K562 (cell line): ENCODE results near the gene NF1. TPM values are rescaled to one million over a fixed set of nuclear protein-coding genes. Genes with fewer than 3 reads are reported as not detected.
A peak's percentile ranks its signal among the peaks of the same experiment; 100 is the strongest.

ENCODE experiments used
- CREB1 ChIP-seq, 2 experiments: sonication (generic) in 1 of 2; formaldehyde crosslinking in 1 of 2; IDR thresholded peaks; 2 replicates each; pipeline versions ENCODE4 v1.6.1 to v1.8.0; 2012 to 2022; ENCODE audit warnings: inconsistent platforms in 1 of 2, mild to moderate bottlenecking in 1 of 2, missing genetic modification reagents in 1 of 2, moderate library complexity in 1 of 2
- CREBBP ChIP-seq: IDR thresholded peaks from one replicate; pipeline ENCODE4 v1.6.1; 2012; ENCODE audit warnings: low read depth, mild to moderate bottlenecking, control low read depth, inconsistent platforms, low read length
- HES1 ChIP-seq: fragments of 450-650 bp; IDR thresholded peaks from 2 replicates; pipeline ENCODE4 v1.6.1; 2016; ENCODE audit warnings: low read depth, mild to moderate bottlenecking, moderate library complexity
- HMGXB4 ChIP-seq: sonication (generic); formaldehyde crosslinking; IDR thresholded peaks from 2 replicates; pipeline ENCODE4 v1.8.1; 2023; ENCODE audit warnings: mild to moderate bottlenecking, missing genetic modification reagents
- KHSRP ChIP-seq: fragments of 450-650 bp; IDR thresholded peaks from 2 replicates; pipeline ENCODE4 v1.6.1; 2017
- LCOR ChIP-seq: sonication (generic); formaldehyde crosslinking; IDR thresholded peaks from 2 replicates; pipeline ENCODE4 v1.8.0; 2022; ENCODE audit warnings: mild to moderate bottlenecking, missing genetic modification reagents
- MCM7 ChIP-seq, 2 experiments: fragments of 450-650 bp; IDR thresholded peaks; 2 replicates each; pipeline ENCODE4 v1.6.1; 2016 to 2018
- NCOA4 ChIP-seq: fragments of 450-650 bp; IDR thresholded peaks from 2 replicates; pipeline ENCODE4 v1.6.1; 2018; ENCODE audit warnings: mild to moderate bottlenecking; ENCODE audit not compliant: partially characterized antibody
- POLR2B ChIP-seq: fragments of 450-650 bp; IDR thresholded peaks from 2 replicates; pipeline ENCODE4 v1.6.1; 2018; ENCODE audit warnings: low read depth; ENCODE audit not compliant: partially characterized antibody
- POLR2H ChIP-seq: IDR thresholded peaks from 2 replicates; pipeline ENCODE4 v1.6.1; 2016; ENCODE audit warnings: missing genetic modification characterization, low read depth, mild to moderate bottlenecking, control low read depth, missing compliant biosample characterization, moderate library complexity
- SMC3 ChIP-seq: conservative IDR thresholded peaks from 2 replicates; pipeline ENCODE4 v1.6.1; 2011; ENCODE audit warnings: low read depth, low read length, improper control_type of control experiment; ENCODE audit not compliant: insufficient read depth
- SREBF2 ChIP-seq: sonication (generic); formaldehyde crosslinking; IDR thresholded peaks from 2 replicates; pipeline ENCODE4 v1.4.0; 2020; ENCODE audit warnings: mild to moderate bottlenecking, missing genetic modification reagents
- SRSF7 ChIP-seq: fragments of 200-400 bp; formaldehyde crosslinking; optimal IDR thresholded peaks from 2 replicates; pipeline ENCODE3; 2017; ENCODE audit warnings: mild to moderate bottlenecking, low read depth, low read length
- TCF7 ChIP-seq: sonication (generic); IDR thresholded peaks from 2 replicates; pipeline ENCODE4 v1.6.1; 2016; ENCODE audit warnings: antibody characterized with exemption, borderline replicate concordance
- THRB ChIP-seq: fragments of 450-650 bp; formaldehyde crosslinking; conservative IDR thresholded peaks from 2 replicates; pipeline ENCODE4 v1.4.0; 2022; ENCODE audit warnings: mild to moderate bottlenecking, missing genetic modification characterization
- ZFX ChIP-seq: sonication (generic); formaldehyde crosslinking; IDR thresholded peaks from 2 replicates; pipeline ENCODE4 v1.8.0; 2022; ENCODE audit warnings: mild to moderate bottlenecking, missing genetic modification reagents, moderate library complexity
- ZNF347 ChIP-seq: fragments of 450-650 bp; formaldehyde crosslinking; IDR thresholded peaks from 2 replicates; pipeline ENCODE4 v1.4.0; 2020; ENCODE audit warnings: low read depth, mild to moderate bottlenecking, moderate library complexity
- ZNF384 ChIP-seq: IDR thresholded peaks from 2 replicates; pipeline ENCODE4 v1.6.1; 2012; ENCODE audit warnings: low read depth, low read length, improper control_type of control experiment
- polyA plus RNA-seq, 8 experiments: library from polyadenylated mRNA; depleted of rRNA in 4 of 8; stranded (reverse) in 5 of 8; unstranded in 3 of 8; fragments of >200 nt; fragmentation: Nextera tagmentation in 2 of 8; fragmentation: Illumina TruSeq in 1 of 8; extraction: Ambion mirVana in 2 of 8; extraction: Trizol in 1 of 8; gene quantifications; 2 replicates each; pipeline versions ENCODE4 v1.2.1 to v1.2.3, GENCODE V29; 2011 to 2014; ENCODE audit warnings: inconsistent platforms in 1 of 8, missing spikeins in 1 of 8
- total RNA-seq, 7 experiments: library from RNA; depleted of rRNA in 6 of 7; stranded (reverse); fragments of >200 nt in 6 of 7; fragmentation: Illumina TruSeq in 2 of 7; extraction: Trizol in 2 of 7; gene quantifications; 2 replicates each; pipeline versions ENCODE4 v1.2.1 to v1.2.3, GENCODE V29; 2011 to 2021; ENCODE audit warnings: low replicate concordance in 1 of 7
- TF ChIP-seq, protein P1 (sequence below), 3 experiments: fragments of 200-800 bp in 1 of 3; fragments of 250-450 bp in 1 of 3; fragments of 450-650 bp in 1 of 3; sonication (Bioruptor Pico) in 1 of 3; sonication (Bioruptor generic) in 1 of 3; formaldehyde crosslinking in 1 of 3; IDR thresholded peaks; 2 replicates each; pipeline versions ENCODE4 v1.6.1 to v1.8.0; 2016 to 2022; ENCODE audit warnings: mild to moderate bottlenecking in 2 of 3, missing genetic modification characterization in 2 of 3, missing compliant biosample characterization in 1 of 3, moderate library complexity in 1 of 3
- TF ChIP-seq, protein P2 (sequence below): fragments of 450-650 bp; conservative IDR thresholded peaks from 2 replicates; pipeline ENCODE4 v1.6.1; 2016; ENCODE audit warnings: missing genetic modification characterization, low read depth, mild to moderate bottlenecking, missing compliant biosample characterization, moderate library complexity

The NF1 gene
- total and polyA plus RNA-seq, 9 of the 15 experiments (the other 6 are each of a cell fraction or from before 2014, with no cell fraction given) = 3.4 to 41.9 (median 24.3) TPM

GRCh38 chr17:31052187-31052889 lies 42.4 kb upstream of the NF1 start (continued):
- TF ChIP-seq, protein P1, sequence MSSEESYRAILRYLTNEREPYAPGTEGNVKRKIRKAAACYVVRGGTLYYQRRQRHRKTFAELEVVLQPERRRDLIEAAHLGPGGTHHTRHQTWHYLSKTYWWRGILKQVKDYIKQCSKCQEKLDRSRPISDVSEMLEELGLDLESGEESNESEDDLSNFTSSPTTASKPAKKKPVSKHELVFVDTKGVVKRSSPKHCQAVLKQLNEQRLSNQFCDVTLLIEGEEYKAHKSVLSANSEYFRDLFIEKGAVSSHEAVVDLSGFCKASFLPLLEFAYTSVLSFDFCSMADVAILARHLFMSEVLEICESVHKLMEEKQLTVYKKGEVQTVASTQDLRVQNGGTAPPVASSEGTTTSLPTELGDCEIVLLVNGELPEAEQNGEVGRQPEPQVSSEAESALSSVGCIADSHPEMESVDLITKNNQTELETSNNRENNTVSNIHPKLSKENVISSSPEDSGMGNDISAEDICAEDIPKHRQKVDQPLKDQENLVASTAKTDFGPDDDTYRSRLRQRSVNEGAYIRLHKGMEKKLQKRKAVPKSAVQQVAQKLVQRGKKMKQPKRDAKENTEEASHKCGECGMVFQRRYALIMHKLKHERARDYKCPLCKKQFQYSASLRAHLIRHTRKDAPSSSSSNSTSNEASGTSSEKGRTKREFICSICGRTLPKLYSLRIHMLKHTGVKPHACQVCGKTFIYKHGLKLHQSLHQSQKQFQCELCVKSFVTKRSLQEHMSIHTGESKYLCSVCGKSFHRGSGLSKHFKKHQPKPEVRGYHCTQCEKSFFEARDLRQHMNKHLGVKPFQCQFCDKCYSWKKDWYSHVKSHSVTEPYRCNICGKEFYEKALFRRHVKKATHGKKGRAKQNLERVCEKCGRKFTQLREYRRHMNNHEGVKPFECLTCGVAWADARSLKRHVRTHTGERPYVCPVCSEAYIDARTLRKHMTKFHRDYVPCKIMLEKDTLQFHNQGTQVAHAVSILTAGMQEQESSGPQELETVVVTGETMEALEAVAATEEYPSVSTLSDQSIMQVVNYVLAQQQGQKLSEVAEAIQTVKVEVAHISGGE (CRISPR knock-in tag; IDR thresholded peaks at IDR 0.05) = no peak
- no peak for TF ChIP-seq NCOA4
- TF ChIP-seq POLR2B = no peak
- no peak for TF ChIP-seq POLR2H
- no peak for TF ChIP-seq CREB1 (IDR thresholded peaks at IDR 0.05)
- no peak for TF ChIP-seq CREB1 (CRISPR knock-in tag; IDR thresholded peaks at IDR 0.05)
- TF ChIP-seq, protein P2, sequence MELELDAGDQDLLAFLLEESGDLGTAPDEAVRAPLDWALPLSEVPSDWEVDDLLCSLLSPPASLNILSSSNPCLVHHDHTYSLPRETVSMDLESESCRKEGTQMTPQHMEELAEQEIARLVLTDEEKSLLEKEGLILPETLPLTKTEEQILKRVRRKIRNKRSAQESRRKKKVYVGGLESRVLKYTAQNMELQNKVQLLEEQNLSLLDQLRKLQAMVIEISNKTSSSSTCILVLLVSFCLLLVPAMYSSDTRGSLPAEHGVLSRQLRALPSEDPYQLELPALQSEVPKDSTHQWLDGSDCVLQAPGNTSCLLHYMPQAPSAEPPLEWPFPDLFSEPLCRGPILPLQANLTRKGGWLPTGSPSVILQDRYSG (tag) = no peak
- no peak for TF ChIP-seq THRB (CRISPR knock-in tag)
- no peak for TF ChIP-seq SMC3
- no peak for TF ChIP-seq CREBBP
- no peak for TF ChIP-seq HMGXB4 (CRISPR knock-in tag)
- no peak for TF ChIP-seq MCM7 (IDR thresholded peaks at IDR 0.05)
- TF ChIP-seq LCOR (CRISPR knock-in tag) = no peak
- no peak for TF ChIP-seq SRSF7
- TF ChIP-seq ZFX (CRISPR knock-in tag) = peak; percentile 60
- TF ChIP-seq ZNF384 = no peak
- no peak for TF ChIP-seq ZNF347 (CRISPR knock-in tag)
- no peak for TF ChIP-seq SREBF2
- no peak for TF ChIP-seq KHSRP
- no peak for TF ChIP-seq TCF7
- peak; percentile 79; the same call in 1 of the 2 replicates for TF ChIP-seq HES1
